K562 (cell line): ENCODE data around the gene CAPN12. TPM values are rescaled to one million over a fixed set of nuclear protein-coding genes. Genes with fewer than 3 reads are reported as not detected.

Experiments used
- ATF4 ChIP-seq: fragments of 450-650 bp; formaldehyde crosslinking; IDR thresholded peaks from 2 replicates; pipeline ENCODE4 v1.4.0; 2022; ENCODE audit warnings: mild to moderate bottlenecking, moderate library complexity
- BHLHE40 ChIP-seq: IDR thresholded peaks from 2 replicates; pipeline ENCODE4 v1.6.1; 2011; ENCODE audit warnings: low read length, improper control_type of control experiment
- CHD2 ChIP-seq: IDR thresholded peaks from 2 replicates; pipeline ENCODE4 v1.6.1; 2011; ENCODE audit warnings: low read depth, low read length
- CREM ChIP-seq: IDR thresholded peaks from 2 replicates; pipeline ENCODE4 v1.6.1; 2014; ENCODE audit warnings: antibody characterized with exemption, low read depth
- ETV5 ChIP-seq: sonication (generic); formaldehyde crosslinking; IDR thresholded peaks from 2 replicates; pipeline ENCODE4 v1.4.0; 2020; ENCODE audit warnings: low read depth, mild to moderate bottlenecking, missing genetic modification reagents
- FOXJ3 ChIP-seq: sonication (generic); formaldehyde crosslinking; IDR thresholded peaks from 2 replicates; pipeline ENCODE4 v1.4.0; 2020; ENCODE audit warnings: mild to moderate bottlenecking, missing genetic modification reagents
- FOXK2 ChIP-seq, 2 experiments: fragments of 450-650 bp; IDR thresholded peaks in 1 of 2; conservative IDR thresholded peaks in 1 of 2; 2 replicates each; pipeline ENCODE4 v1.6.1; 2016; ENCODE audit warnings: low read depth in 2 of 2, mild to moderate bottlenecking in 1 of 2
- MBD1 ChIP-seq: fragments of 250-450 bp; sonication (Bioruptor Pico); IDR thresholded peaks from 2 replicates; pipeline ENCODE4 v1.8.0; 2022; ENCODE audit warnings: inconsistent platforms
- MECOM ChIP-seq: fragments of 250-450 bp; sonication (Bioruptor Pico); IDR thresholded peaks from 2 replicates; pipeline ENCODE4 v1.8.0; 2022; ENCODE audit warnings: inconsistent platforms
- MNT ChIP-seq, 2 experiments: fragments of 450-650 bp; conservative IDR thresholded peaks; 2 replicates each; pipeline ENCODE4 v1.6.1; 2017; ENCODE audit warnings: mild to moderate bottlenecking in 2 of 2, moderate library complexity in 2 of 2
- NCOR1 ChIP-seq: fragments of 450-650 bp; IDR thresholded peaks from 2 replicates; pipeline ENCODE4 v1.6.1; 2016; ENCODE audit warnings: mild to moderate bottlenecking, moderate library complexity
- NFE2L1 ChIP-seq: fragments of 450-650 bp; IDR thresholded peaks from 2 replicates; pipeline ENCODE4 v1.6.1; 2016; ENCODE audit warnings: missing genetic modification characterization, low read depth, mild to moderate bottlenecking, missing compliant biosample characterization, moderate library complexity, borderline replicate concordance
- NRF1 ChIP-seq, 2 experiments: fragments of 450-650 bp; IDR thresholded peaks in 1 of 2; conservative IDR thresholded peaks in 1 of 2; 2 replicates each; pipeline ENCODE4 v1.6.1; 2014; ENCODE audit warnings: mild to moderate bottlenecking in 2 of 2
- PRMT5 ChIP-seq: sonication (generic); formaldehyde crosslinking; IDR thresholded peaks from 2 replicates; pipeline ENCODE4 v1.5.0; 2020; ENCODE audit warnings: missing genetic modification reagents
- SRF ChIP-seq, 2 experiments: fragments of 250-450, 450-650 bp in 1 of 2; sonication (Bioruptor Pico) in 1 of 2; sonication (generic) in 1 of 2; formaldehyde crosslinking; IDR thresholded peaks; 2 replicates each; pipeline versions ENCODE4 v1.5.0 to v1.5.1; 2020 to 2022; ENCODE audit warnings: mild to moderate bottlenecking in 1 of 2, missing genetic modification reagents in 1 of 2
- TAF7 ChIP-seq: fragments of 450-650 bp; IDR thresholded peaks from 2 replicates; pipeline ENCODE4 v1.6.1; 2016; ENCODE audit warnings: missing genetic modification characterization, missing compliant biosample characterization
- TBL1XR1 ChIP-seq, 2 experiments: IDR thresholded peaks; 2 replicates each; pipeline ENCODE4 v1.6.1; 2012; ENCODE audit warnings: improper control_type of control experiment in 2 of 2, low read length in 2 of 2, mild to moderate bottlenecking in 1 of 2
- TBP ChIP-seq: optimal IDR thresholded peaks from 2 replicates; pipeline ENCODE3; 2011; ENCODE audit warnings: low read depth, low read length, improper control_type of control experiment
- TEAD4 ChIP-seq, 2 experiments: sonication (generic) in 1 of 2; formaldehyde crosslinking in 1 of 2; IDR thresholded peaks; 2 replicates each; pipeline versions ENCODE4 v1.6.1 to v1.8.0; 2012 to 2022; ENCODE audit warnings: borderline replicate concordance in 1 of 2, inconsistent platforms in 1 of 2, low read length in 1 of 2, mild to moderate bottlenecking in 1 of 2, missing genetic modification reagents in 1 of 2
- ZFPM2 ChIP-seq: fragments of 250-450 bp; sonication (Bioruptor Pico); IDR thresholded peaks from 2 replicates; pipeline ENCODE4 v1.5.1; 2022; ENCODE audit warnings: mild to moderate bottlenecking
- ZNF217 ChIP-seq: sonication (generic); formaldehyde crosslinking; IDR thresholded peaks from 2 replicates; pipeline ENCODE4 v1.8.0; 2022; ENCODE audit warnings: mild to moderate bottlenecking, missing genetic modification reagents
- ZNF584 ChIP-seq: fragments of 200-800 bp; sonication (Bioruptor generic); IDR thresholded peaks from 2 replicates; pipeline ENCODE4 v1.6.1; 2016; ENCODE audit warnings: low read depth, mild to moderate bottlenecking, missing genetic modification characterization, missing compliant biosample characterization
- ZNF668 ChIP-seq: fragments of 250-450 bp; sonication (Bioruptor Pico); IDR thresholded peaks from 2 replicates; pipeline ENCODE4 v1.8.0; 2022; ENCODE audit warnings: mild to moderate bottlenecking, inconsistent platforms
- ZNF740 ChIP-seq, 3 experiments: fragments of 200-800 bp in 1 of 3; sonication (Bioruptor generic) in 1 of 3; sonication (generic) in 1 of 3; formaldehyde crosslinking in 1 of 3; IDR thresholded peaks; 2 replicates each; pipeline versions ENCODE4 v1.6.1 to v1.8.0; 2016 to 2022; ENCODE audit warnings: mild to moderate bottlenecking in 2 of 3, missing compliant biosample characterization in 2 of 3, missing genetic modification characterization in 2 of 3, missing genetic modification reagents in 1 of 3
- polyA plus RNA-seq, 8 experiments: library from polyadenylated mRNA; depleted of rRNA in 4 of 8; stranded (reverse) in 5 of 8; unstranded in 3 of 8; fragments of >200 nt; fragmentation: Nextera tagmentation in 2 of 8; fragmentation: Illumina TruSeq in 1 of 8; extraction: Ambion mirVana in 2 of 8; extraction: Trizol in 1 of 8; gene quantifications; 2 replicates each; pipeline versions ENCODE4 v1.2.1 to v1.2.3, GENCODE V29; 2011 to 2014; ENCODE audit warnings: inconsistent platforms in 1 of 8, missing spikeins in 1 of 8
- total RNA-seq, 7 experiments: library from RNA; depleted of rRNA in 6 of 7; stranded (reverse); fragments of >200 nt in 6 of 7; fragmentation: Illumina TruSeq in 2 of 7; extraction: Trizol in 2 of 7; gene quantifications; 2 replicates each; pipeline versions ENCODE4 v1.2.1 to v1.2.3, GENCODE V29; 2011 to 2021; ENCODE audit warnings: low replicate concordance in 1 of 7

CAPN12 gene
- total and polyA plus RNA-seq, 9 of the 15 experiments (the other 6 are each of a cell fraction or from before 2014, with no cell fraction given), result 0.83 to 7.0 (median 1.6) TPM

- TF ChIP-seq FOXJ3 (CRISPR knock-in tag), result peak; percentile 91
- no peak for TF ChIP-seq TBL1XR1 (IDR thresholded peaks at IDR 0.05; ENCODE audit: low read length in 2 of 2)
- no peak for TF ChIP-seq ZFPM2
- TF ChIP-seq ZNF668 (CRISPR knock-in tag), result no peak
- TF ChIP-seq NFE2L1, result no peak
- TF ChIP-seq ATF4 (CRISPR knock-in tag), result no peak
- no peak for TF ChIP-seq ZNF584
- 0 out of 4 replicates have a peak, but pooled peaks of 1 of the 2 experiments have one; percentile 12 for TF ChIP-seq NRF1 (conservative IDR thresholded peaks at IDR 0.05 in 1 of 2, IDR thresholded peaks at IDR 0.05 in 1 of 2)
- TF ChIP-seq MBD1 (CRISPR knock-in tag), result no peak
- no peak for TF ChIP-seq TAF7 (tag)
- peak; percentile 72 for TF ChIP-seq NCOR1
- TF ChIP-seq TBP, result peak; percentile 11
- TF ChIP-seq FOXK2 (conservative IDR thresholded peaks at IDR 0.05 in 1 of 2, IDR thresholded peaks at IDR 0.05 in 1 of 2; ENCODE audit: low read depth in 2 of 2), result 0 out of 4 replicates have a peak, but pooled peaks of 1 of the 2 experiments have one; percentile 29
- TF ChIP-seq BHLHE40, result 0 out of 2 replicates have a peak, but pooled peaks have one; percentile 45
- TF ChIP-seq MNT (conservative IDR thresholded peaks at IDR 0.05), result 0 out of 4 replicates have a peak, but pooled peaks of 1 of the 2 experiments have one; percentile 28
- TF ChIP-seq TEAD4 (IDR thresholded peaks at IDR 0.05; ENCODE audit: low read length), result peak; percentile 80
- no peak for TF ChIP-seq TEAD4 (CRISPR knock-in tag; IDR thresholded peaks at IDR 0.05; ENCODE audit: borderline replicate concordance)
- TF ChIP-seq ZNF740 (CRISPR knock-in tag; IDR thresholded peaks at IDR 0.05), result no peak
- TF ChIP-seq ZNF740 (tag; IDR thresholded peaks at IDR 0.05), result no peak
- TF ChIP-seq ZNF217 (CRISPR knock-in tag), result no peak
- TF ChIP-seq CREM, result peak; percentile 42
- TF ChIP-seq ETV5 (CRISPR knock-in tag), result peak; percentile 35; the same call in 1 of the 2 replicates
- TF ChIP-seq PRMT5 (CRISPR knock-in tag), result no peak
- no peak for TF ChIP-seq CHD2
- TF ChIP-seq MECOM (CRISPR knock-in tag), result 0 out of 2 replicates have a peak, but pooled peaks have one; percentile 28
- TF ChIP-seq SRF (CRISPR knock-in tag; IDR thresholded peaks at IDR 0.05), result peak in 1 of 2 experiments; percentile 83; a peak in 2 of 4 replicates
These were observed 36.8 kb upstream of the CAPN12 start (continued) for GRCh38 chr19:38781058-38781457.
